SK-N-SH (cell line): Measurements from ENCODE around the gene KCNIP4.

Source experiments
- JUND ChIP-seq: IDR thresholded peaks from 2 replicates; pipeline ENCODE4 v1.4.0; 2012
- TF ChIP-seq, protein P1 (sequence below): fragments of 200-600 bp; sonication (generic); IDR thresholded peaks from 2 replicates; pipeline ENCODE4 v1.6.1; 2017; ENCODE audit warnings: antibody characterized with exemption, mild to moderate bottlenecking, moderate library complexity

DNA sequence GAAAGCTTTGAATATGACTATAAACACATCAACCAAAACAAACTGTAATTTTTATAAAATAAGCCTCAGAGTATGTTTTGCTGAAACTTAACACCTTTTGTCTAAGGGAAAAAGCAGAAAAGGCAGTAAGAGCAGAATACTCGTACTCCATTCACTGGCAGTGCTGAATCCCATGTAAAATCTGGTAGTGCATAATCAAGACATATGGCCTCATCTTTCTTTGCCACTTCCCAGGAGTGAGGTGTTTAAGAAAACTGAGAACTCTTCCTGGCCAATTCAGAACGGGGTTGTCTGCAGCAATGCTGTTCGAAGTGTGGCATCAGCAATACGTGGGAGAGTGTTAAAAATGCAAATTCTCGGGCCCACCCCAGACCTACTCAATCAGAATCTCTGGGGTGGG lies 946.3 kb downstream of the KCNIP4 start:
- TF ChIP-seq JUND: no peak
- TF ChIP-seq, protein P1, sequence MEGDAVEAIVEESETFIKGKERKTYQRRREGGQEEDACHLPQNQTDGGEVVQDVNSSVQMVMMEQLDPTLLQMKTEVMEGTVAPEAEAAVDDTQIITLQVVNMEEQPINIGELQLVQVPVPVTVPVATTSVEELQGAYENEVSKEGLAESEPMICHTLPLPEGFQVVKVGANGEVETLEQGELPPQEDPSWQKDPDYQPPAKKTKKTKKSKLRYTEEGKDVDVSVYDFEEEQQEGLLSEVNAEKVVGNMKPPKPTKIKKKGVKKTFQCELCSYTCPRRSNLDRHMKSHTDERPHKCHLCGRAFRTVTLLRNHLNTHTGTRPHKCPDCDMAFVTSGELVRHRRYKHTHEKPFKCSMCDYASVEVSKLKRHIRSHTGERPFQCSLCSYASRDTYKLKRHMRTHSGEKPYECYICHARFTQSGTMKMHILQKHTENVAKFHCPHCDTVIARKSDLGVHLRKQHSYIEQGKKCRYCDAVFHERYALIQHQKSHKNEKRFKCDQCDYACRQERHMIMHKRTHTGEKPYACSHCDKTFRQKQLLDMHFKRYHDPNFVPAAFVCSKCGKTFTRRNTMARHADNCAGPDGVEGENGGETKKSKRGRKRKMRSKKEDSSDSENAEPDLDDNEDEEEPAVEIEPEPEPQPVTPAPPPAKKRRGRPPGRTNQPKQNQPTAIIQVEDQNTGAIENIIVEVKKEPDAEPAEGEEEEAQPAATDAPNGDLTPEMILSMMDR: no peak
